Measurements from ENCODE around the gene AHI1. TPM values are rescaled to one million over a fixed set of nuclear protein-coding genes. Genes with fewer than 3 reads are reported as not detected.

The AHI1 gene
- total RNA-seq, 1 donor from 2014 or later = 33.5 TPM

DNA sequence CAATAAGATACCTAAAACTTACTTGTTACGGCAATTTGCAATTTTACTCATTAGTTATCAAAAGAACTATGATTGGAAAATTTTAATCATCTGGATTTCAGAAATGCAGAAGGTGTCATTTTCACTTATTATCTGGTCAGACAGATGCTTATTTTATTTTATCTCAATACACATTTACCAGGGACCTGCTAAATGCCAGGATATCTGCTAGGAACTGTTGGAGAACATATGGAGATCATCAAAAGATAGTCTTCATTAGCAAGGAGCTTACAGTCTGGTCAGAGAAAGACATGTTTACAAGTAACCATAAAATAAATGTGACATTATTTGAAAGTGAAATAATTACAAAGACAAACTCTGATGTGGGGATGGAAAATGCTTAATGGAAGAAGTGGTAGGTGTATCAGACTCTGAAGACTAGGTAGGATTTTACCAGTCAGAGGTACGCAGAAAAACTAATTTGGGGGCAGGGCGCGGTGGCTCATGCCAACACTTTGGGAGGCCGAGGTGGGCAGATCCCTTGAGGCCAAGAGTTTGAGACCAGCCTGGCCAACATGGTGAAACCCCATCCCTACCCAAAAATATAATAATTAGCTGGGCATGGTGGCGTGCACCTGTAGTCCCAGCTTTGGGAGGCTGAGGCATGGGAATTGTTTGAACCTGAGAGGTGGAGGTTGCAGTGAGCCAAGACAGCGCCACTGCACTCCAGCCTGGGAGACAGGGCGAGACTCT is 178.6 kb downstream of the AHI1 start:
- no peaks in the 10 kb centered on the region for H3K27me3 Mint-ChIP-seq (ENCODE audit: unreplicated experiment)
- no peak overlapping the region for H3K27ac Mint-ChIP-seq (ENCODE audit: unreplicated experiment)
- H3K9me3 Mint-ChIP-seq (ENCODE audit: unreplicated experiment) = no peaks in the 10 kb centered on the region
- DNase-seq (ENCODE audit: extremely low spot score, unreplicated experiment) = no peak
- TF ChIP-seq, protein P1, sequence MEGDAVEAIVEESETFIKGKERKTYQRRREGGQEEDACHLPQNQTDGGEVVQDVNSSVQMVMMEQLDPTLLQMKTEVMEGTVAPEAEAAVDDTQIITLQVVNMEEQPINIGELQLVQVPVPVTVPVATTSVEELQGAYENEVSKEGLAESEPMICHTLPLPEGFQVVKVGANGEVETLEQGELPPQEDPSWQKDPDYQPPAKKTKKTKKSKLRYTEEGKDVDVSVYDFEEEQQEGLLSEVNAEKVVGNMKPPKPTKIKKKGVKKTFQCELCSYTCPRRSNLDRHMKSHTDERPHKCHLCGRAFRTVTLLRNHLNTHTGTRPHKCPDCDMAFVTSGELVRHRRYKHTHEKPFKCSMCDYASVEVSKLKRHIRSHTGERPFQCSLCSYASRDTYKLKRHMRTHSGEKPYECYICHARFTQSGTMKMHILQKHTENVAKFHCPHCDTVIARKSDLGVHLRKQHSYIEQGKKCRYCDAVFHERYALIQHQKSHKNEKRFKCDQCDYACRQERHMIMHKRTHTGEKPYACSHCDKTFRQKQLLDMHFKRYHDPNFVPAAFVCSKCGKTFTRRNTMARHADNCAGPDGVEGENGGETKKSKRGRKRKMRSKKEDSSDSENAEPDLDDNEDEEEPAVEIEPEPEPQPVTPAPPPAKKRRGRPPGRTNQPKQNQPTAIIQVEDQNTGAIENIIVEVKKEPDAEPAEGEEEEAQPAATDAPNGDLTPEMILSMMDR (IDR thresholded peaks at IDR 0.05) = no peak
- peaks cover 28% of the 10 kb centered on the region for H3K36me3 Mint-ChIP-seq (ENCODE audit: unreplicated experiment)
- H3K4me1 Mint-ChIP-seq (ENCODE audit: unreplicated experiment) = no peaks in the 10 kb centered on the region
- H3K4me3 Mint-ChIP-seq (ENCODE audit: unreplicated experiment) = no peak overlapping the region

DNA sequence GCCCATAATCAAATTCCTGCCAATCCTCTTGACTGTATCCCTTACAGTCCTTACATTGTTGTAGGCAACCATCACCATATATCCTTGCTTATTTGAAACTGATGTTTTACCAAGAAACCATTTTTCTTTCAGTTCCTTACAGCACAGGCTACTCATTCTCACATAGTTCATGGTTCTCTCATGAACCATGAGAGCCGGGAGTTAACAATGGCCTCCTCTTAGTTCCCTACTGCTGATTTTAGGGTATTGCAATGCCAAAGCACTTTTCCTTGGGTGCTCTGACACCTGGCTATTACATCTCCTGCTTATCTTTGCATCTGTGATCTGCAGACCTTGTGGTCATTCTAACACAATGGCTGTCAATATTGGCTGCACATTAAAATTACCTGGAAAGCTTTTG is 183.0 kb downstream of the AHI1 start:
- Mint-ChIP-seq H3K27me3 (ENCODE audit: unreplicated experiment) (no peaks in the 10 kb centered on the region), H3K27ac (ENCODE audit: unreplicated experiment) (no peak overlapping the region), H3K36me3 (ENCODE audit: unreplicated experiment) (peaks cover 31% of the 10 kb centered on the region), H3K9me3 (ENCODE audit: unreplicated experiment) (no peaks in the 10 kb centered on the region), H3K4me1 (ENCODE audit: unreplicated experiment) (no peaks in the 10 kb centered on the region), H3K4me3 (ENCODE audit: unreplicated experiment) (no peak overlapping the region)
- TF ChIP-seq, protein P1 (IDR thresholded peaks at IDR 0.05) = no peak
- DNase-seq (ENCODE audit: extremely low spot score, unreplicated experiment) = no peak

DNA sequence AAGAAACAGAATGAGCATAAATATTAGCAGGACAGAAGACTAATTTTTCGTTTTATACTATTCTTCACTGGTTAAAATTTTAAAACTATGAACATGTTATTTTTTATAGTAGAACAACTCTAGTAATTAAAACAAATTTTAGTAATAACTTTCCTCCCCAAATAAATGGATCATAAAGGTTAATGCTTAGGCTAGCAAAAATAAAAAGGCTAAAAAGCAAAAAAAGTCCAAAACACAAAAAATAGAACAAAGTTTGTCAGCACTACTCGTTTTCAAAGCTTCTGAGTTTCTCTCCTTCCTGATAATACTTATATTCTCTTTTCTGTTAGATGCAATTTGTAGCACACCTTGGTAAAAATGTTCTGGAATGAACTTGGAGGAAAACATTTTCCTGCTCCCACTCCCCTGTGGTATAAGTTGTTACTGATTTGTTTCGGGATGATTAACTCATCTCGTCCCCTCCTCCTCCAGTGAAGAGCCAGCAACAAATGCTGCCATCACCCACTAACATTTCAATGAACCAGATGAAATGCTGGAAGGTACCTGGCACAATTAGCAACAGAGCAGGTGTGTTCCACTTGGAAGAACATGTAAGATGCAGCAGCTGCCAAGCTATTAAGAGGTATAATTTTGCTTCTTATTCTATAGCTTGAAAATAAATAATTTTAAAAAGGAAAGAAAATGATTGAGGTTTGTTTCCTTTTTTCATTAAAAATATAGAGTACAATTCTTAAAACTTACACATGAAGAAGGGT is 185.9 kb downstream of the AHI1 start:
- H3K4me3 Mint-ChIP-seq (ENCODE audit: unreplicated experiment) = no peak overlapping the region
- H3K27ac Mint-ChIP-seq (ENCODE audit: unreplicated experiment) = no peak overlapping the region
- DNase-seq (ENCODE audit: extremely low spot score, unreplicated experiment) = no peak
- TF ChIP-seq, protein P1 (IDR thresholded peaks at IDR 0.05) = no peak
- no peaks in the 10 kb centered on the region for H3K27me3 Mint-ChIP-seq (ENCODE audit: unreplicated experiment)
- H3K9me3 Mint-ChIP-seq (ENCODE audit: unreplicated experiment) = no peaks in the 10 kb centered on the region
- H3K36me3 Mint-ChIP-seq (ENCODE audit: unreplicated experiment) = peaks cover 35% of the 10 kb centered on the region
- no peaks in the 10 kb centered on the region for H3K4me1 Mint-ChIP-seq (ENCODE audit: unreplicated experiment)

DNA sequence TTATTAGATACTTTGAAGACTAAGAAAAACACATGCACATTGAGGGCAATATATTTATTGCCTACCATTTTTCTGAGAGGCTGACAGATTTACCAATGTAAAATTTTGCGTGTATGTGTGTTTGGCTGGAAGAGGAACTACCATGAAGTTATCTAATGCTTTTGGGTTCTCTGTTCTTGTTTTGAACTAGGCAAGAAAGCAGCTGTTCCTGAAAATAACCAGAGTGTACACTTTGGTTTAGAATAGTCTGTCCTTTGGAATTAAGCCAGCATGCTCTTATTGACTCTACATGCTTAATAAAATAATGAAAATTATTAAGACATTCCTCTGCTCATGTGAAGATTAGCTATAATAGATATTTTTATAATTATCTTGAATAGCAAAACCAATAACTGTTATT is 187.2 kb downstream of the AHI1 start:
- no peaks in the 10 kb centered on the region for H3K27me3 Mint-ChIP-seq (ENCODE audit: unreplicated experiment)
- no peak overlapping the region for H3K4me3 Mint-ChIP-seq (ENCODE audit: unreplicated experiment)
- no peak for DNase-seq (ENCODE audit: extremely low spot score, unreplicated experiment)
- TF ChIP-seq, protein P1 (IDR thresholded peaks at IDR 0.05) = no peak
- no peak overlapping the region for H3K27ac Mint-ChIP-seq (ENCODE audit: unreplicated experiment)
- H3K4me1 Mint-ChIP-seq (ENCODE audit: unreplicated experiment) = no peaks in the 10 kb centered on the region
- peaks cover 22% of the 10 kb centered on the region for H3K36me3 Mint-ChIP-seq (ENCODE audit: unreplicated experiment)
- no peaks in the 10 kb centered on the region for H3K9me3 Mint-ChIP-seq (ENCODE audit: unreplicated experiment)

DNA sequence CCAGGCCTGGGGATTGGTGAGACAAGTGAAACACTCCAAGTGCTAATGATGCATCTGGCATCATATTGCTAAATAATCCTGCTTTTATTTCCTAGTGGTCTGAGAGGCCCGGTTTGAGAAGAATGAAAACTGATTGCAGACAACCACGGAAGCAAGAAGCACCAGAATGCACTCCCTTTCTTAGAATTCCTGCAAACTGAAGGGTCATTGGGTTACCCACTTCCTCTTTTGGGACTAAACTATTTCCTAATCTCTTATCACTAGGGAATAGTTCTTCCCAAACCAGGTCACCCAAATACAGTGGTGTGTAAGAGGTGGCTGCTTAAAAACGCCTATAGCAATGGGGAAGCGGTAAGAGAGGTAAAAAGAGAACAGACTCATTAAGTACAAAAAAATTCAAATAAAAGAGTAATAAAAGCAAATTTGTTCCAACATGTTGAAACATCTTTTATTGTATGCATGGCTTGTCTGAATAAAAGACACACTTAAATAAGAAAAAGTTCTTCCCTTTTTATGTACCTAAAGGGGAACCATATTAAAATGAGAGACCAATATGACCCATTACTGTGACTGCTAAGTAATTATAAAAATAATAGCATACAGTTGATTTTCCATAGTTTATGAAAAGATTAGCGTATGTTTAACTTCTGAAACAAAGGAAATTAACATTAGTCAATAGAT is 190.7 kb downstream of the AHI1 start:
- no peak overlapping the region for H3K27ac Mint-ChIP-seq (ENCODE audit: unreplicated experiment)
- no peak for DNase-seq (ENCODE audit: extremely low spot score, unreplicated experiment)
- H3K9me3 Mint-ChIP-seq (ENCODE audit: unreplicated experiment) = no peaks in the 10 kb centered on the region
- no peaks in the 10 kb centered on the region for H3K4me1 Mint-ChIP-seq (ENCODE audit: unreplicated experiment)
- peaks cover 15% of the 10 kb centered on the region for H3K36me3 Mint-ChIP-seq (ENCODE audit: unreplicated experiment)
- no peak overlapping the region for H3K4me3 Mint-ChIP-seq (ENCODE audit: unreplicated experiment)
- H3K27me3 Mint-ChIP-seq (ENCODE audit: unreplicated experiment) = no peaks in the 10 kb centered on the region
- TF ChIP-seq, protein P1 (IDR thresholded peaks at IDR 0.05) = no peak

Data from osteocyte (in vitro differentiated cells).